GM18951 (cell line): ENCODE measurements around the gene MAGT1.
"Not testable (repeated sequence)": the region's sequence is repeated elsewhere in the genome, so short reads cannot be mapped to it uniquely, and the experiment has no call there.

Source experiments
- POLR2A ChIP-seq: IDR thresholded peaks from 4 replicates; pipeline ENCODE4 v1.6.1; 2011; ENCODE audit warnings: mild to moderate bottlenecking; ENCODE audit not compliant: insufficient read length, insufficient read depth; ENCODE audit errors: extremely low read depth
- in situ Hi-C: fragments of 300-500 bp; cut with MboI; formaldehyde crosslinking; loops from one replicate; pipeline ENCODE4 v1.12.0; 2022; ENCODE audit warnings: low sequenced_read_pairs, mixed read lengths, inconsistent platforms; ENCODE audit not compliant: unreplicated experiment

Gene MAGT1

GRCh38 chrX:77910108-77910840 lies 15.0 kb upstream of the MAGT1 start, which contains the start of gene ATP7A:
ATP7A (plus strand) TSS chrX:77910693; CDS start chrX:77971642, 60,949 bp downstream.
- in situ Hi-C loops = loop anchor here (10.0 kb wide), 1 partner anchor 115 kb away; no protein-coding TSS in a partner anchor

GRCh38 chrX:77901506-77901905 lies 6.3 kb upstream of the MAGT1 start:
- TF ChIP-seq POLR2A = no peak
- in situ Hi-C loops = no loop called here

More at GRCh38 chrX:77910108-77910840, 15.0 kb upstream of the MAGT1 start, which contains the start of gene ATP7A:
- TF ChIP-seq POLR2A = peak; percentile 66

- in situ Hi-C loops = no loop called here
These were observed 5.5 kb upstream of the MAGT1 start for GRCh38 chrX:77900688-77901087.

GRCh38 chrX:77899081-77899828 lies 4.0 kb upstream of the MAGT1 start, which contains the start of gene COX7B:
COX7B (plus strand) TSS chrX:77899468; CDS start chrX:77899554, 86 bp downstream.
- peak; percentile 68 for TF ChIP-seq POLR2A
- in situ Hi-C loops = no loop called here

More at GRCh38 chrX:77900688-77901087, 5.5 kb upstream of the MAGT1 start:
- TF ChIP-seq POLR2A = no peak

GRCh38 chrX:77893713-77894112 lies 1.5 kb downstream of the MAGT1 start:
- TF ChIP-seq POLR2A = no peak
- in situ Hi-C loops = no loop called here

- TF ChIP-seq POLR2A = no peak
- in situ Hi-C loops = no loop called here
These were observed 2.3 kb downstream of the MAGT1 start for GRCh38 chrX:77892887-77893286.

- in situ Hi-C loops = not testable (repeated sequence)
These were observed 13.8 kb downstream of the MAGT1 start for GRCh38 chrX:77881418-77881817.

GRCh38 chrX:77875372-77875771 lies 19.9 kb downstream of the MAGT1 start:
- TF ChIP-seq POLR2A = no peak
- in situ Hi-C loops = no loop called here

GRCh38 chrX:77831544-77831943 lies 63.7 kb downstream of the MAGT1 start:
- in situ Hi-C loops = not testable (repeated sequence)

GRCh38 chrX:77821989-77822388 lies 73.2 kb downstream of the MAGT1 start:
- in situ Hi-C loops = not testable (repeated sequence)

- TF ChIP-seq POLR2A = no peak
- in situ Hi-C loops = no loop called here
These were observed 75.0 kb downstream of the MAGT1 start for GRCh38 chrX:77820091-77820727.

GRCh38 chrX:77814210-77814609 lies 81.0 kb downstream of the MAGT1 start:
- in situ Hi-C loops = no loop called here
- no peak for TF ChIP-seq POLR2A

GRCh38 chrX:77802201-77802600 lies 93.0 kb downstream of the MAGT1 start:
- no peak for TF ChIP-seq POLR2A
- in situ Hi-C loops = no loop called here

- in situ Hi-C loops = no loop called here
- TF ChIP-seq POLR2A = no peak
These were observed 100.1 kb downstream of the MAGT1 start for GRCh38 chrX:77795124-77795523.

- in situ Hi-C loops = no loop called here
- TF ChIP-seq POLR2A = no peak
These were observed 101.3 kb downstream of the MAGT1 start for GRCh38 chrX:77793946-77794345.
